ENCODE data around the gene TWNK.

- TF ChIP-seq, protein P1, sequence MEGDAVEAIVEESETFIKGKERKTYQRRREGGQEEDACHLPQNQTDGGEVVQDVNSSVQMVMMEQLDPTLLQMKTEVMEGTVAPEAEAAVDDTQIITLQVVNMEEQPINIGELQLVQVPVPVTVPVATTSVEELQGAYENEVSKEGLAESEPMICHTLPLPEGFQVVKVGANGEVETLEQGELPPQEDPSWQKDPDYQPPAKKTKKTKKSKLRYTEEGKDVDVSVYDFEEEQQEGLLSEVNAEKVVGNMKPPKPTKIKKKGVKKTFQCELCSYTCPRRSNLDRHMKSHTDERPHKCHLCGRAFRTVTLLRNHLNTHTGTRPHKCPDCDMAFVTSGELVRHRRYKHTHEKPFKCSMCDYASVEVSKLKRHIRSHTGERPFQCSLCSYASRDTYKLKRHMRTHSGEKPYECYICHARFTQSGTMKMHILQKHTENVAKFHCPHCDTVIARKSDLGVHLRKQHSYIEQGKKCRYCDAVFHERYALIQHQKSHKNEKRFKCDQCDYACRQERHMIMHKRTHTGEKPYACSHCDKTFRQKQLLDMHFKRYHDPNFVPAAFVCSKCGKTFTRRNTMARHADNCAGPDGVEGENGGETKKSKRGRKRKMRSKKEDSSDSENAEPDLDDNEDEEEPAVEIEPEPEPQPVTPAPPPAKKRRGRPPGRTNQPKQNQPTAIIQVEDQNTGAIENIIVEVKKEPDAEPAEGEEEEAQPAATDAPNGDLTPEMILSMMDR (IDR thresholded peaks at IDR 0.05; ENCODE audit: low read length): no peak
- TF ChIP-seq EZH2 (optimal IDR thresholded peaks at IDR 0.05; ENCODE audit: low read depth, low read length): no peak
These were observed 35.8 kb downstream of the TWNK start for GRCh38 chr10:101022967-101023705.

Data from MM.1S (cell line).